ENCODE results near the gene SKAP1. TPM values are rescaled to one million over a fixed set of nuclear protein-coding genes. Genes with fewer than 3 reads are reported as not detected.
"Not testable (repeated sequence)": the region's sequence is repeated elsewhere in the genome, so short reads cannot be mapped to it uniquely, and the experiment has no call there.

Gene SKAP1
- polyA plus RNA-seq, 3 donors: 0.77 to 1.4 TPM; not detected in 1

DNA sequence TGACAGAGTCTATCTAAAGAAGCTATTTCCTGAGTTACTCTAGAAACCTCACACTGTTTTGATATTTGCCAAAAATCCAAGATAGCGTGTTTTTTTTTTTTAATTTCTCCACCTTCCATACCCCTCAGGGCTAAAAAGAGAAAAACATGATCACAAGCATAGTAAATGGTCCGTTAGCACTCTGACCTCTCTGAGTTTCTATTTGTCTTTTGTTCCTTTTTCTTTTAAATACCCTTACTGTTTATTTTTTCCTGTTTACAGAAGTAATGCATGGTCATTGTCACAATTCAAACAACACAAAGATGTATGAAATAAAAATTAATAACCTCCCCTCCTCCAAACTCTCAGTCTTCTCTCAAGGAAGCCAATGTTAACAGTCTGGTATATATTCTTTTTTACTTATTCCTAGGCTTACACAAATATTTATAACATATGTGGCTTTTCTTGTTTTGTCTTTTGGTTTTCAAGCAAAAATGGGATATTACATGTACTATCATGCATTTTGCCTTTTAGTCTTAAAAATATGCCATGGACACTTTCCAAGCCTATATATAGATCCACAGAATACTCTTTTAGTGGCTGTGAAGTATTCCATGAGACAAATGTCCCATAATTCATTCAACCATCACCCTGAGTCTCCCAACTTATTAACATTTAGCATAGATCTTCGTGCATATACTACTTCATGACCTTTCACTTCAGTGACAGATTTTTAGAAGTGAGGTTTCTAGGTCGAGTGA is 3.1 kb downstream of the SKAP1 start:
- H3K27ac ChIP-seq (ENCODE audit: low read depth, low read length): no peak overlapping the region
- 67 to 88% (median 82%) methylated on average over 4 of the region's 4 CpGs for WGBS, 3 donors

GRCh38 chr17:48426019-48426665 is 3.9 kb downstream of the SKAP1 start:
- H3K27ac ChIP-seq (ENCODE audit: low read depth, low read length): no peak overlapping the region
- 74 to 84% (median 81%) methylated on average over 3 of the region's 3 CpGs for WGBS, 3 donors

- 91 to 93% (median 92%) methylated on average over 3 of the region's 3 CpGs for WGBS, 3 donors
- not testable (repeated sequence) for H3K27ac ChIP-seq (ENCODE audit: low read depth, low read length)
Observed at GRCh38 chr17:48422060-48422459, 8.0 kb downstream of the SKAP1 start.

DNA sequence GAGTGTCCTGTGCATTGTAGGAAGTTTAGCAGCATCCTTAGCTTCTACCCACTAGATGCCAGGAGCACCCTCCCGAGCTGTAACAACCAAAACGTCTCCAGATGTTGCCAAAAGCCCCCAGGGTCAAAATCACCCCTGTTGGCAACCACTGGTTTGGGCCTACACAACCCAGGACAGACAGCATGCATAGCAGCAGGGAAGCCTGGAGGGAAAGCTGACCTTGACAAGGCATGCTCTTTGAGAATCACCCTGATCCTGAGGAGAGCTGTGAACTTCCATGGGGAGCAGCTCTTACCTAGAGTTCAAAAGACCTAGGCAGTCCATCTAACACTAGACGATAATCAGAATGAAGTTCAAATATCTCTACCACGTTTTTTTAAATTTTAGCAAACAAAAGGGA is 9.2 kb downstream of the SKAP1 start:
- no peak overlapping the region for H3K27ac ChIP-seq (ENCODE audit: low read depth, low read length)

DNA sequence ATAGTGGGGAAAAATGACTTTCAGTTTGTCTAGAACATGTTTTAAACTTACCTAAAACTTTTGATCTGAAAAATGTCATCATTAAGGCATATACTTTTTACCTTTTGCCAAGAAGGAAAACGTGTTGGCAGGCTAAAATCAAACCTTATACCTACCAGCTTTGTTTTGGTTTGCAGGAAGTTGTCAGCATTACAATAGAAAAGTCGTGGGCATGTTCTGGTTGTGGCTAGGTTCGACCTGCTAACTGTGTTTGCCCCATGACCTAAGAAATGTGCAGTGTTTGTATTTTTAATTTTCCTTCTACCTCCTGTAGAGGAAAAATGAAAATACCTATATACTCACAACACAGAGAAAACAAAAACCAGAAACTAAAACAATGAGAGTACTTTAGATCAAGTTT is 13.0 kb downstream of the SKAP1 start:
- 14 to 22% (median 22%) methylated on average over 3 of the region's 3 CpGs for WGBS, 3 donors
- no peak overlapping the region for H3K27ac ChIP-seq (ENCODE audit: low read depth, low read length)

More for the DNA sequence above, 9.2 kb downstream of the SKAP1 start:
- 70 to 92% (median 90%) methylated on average over 4 of the region's 4 CpGs for WGBS, 3 donors

DNA sequence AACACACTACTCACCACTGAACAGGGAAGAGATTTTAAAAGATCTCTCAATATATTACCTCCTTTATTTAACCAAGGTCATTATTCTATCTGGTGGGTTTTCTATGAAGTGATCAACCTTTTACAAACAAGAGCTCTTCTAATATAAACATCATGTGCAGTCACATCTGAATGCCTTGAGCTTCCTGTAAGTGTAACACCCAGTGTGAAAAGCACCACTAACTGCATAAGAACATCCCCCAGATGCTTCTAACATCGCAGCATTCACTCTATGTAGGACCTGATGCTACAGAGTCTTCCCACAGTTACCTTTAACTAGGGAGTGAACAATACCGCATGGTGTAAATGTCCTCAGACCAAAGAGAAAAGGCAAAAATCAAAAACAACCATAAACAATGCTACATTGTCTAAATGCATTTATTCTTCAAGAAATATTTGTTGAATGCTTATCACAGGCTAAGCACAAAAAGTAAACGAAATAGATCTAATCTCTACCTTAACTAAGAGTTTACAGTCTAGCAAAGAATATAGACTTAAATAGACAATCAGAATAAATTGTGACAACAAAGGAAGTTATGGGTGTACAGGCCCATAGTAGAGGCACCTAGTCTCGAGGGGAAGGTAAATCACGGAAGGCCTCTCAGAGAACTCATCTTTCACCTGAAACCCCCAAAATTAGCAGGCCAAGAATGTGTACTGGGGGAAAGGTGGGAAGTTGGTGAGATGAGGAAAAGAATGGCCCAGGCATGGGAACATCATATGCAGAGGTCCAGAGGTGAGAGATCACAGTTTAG is 16.2 kb downstream of the SKAP1 start:
- no peak overlapping the region for H3K27ac ChIP-seq (ENCODE audit: low read depth, low read length)
- WGBS, 3 donors: 69 to 85% (median 84%) methylated on average over 5 of the region's 5 CpGs

DNA sequence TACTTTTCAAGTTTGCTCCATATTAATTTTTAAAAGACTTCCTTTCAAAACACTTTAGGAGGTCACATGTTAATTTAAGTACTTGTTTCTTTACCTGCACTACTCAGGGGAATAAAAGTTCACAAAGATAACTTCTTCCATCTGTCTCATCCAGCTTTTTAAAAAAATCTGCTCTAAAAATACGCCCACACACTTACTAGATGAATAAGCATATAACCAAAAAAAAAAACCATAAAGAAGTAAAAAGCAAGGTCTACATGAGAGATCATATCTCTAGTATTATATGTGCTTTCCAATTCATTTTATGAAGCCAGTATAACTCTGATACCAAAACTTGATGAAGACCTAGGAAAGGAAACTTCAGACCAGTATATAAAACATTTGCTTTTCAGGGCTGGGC is 17.2 kb downstream of the SKAP1 start:
- no peak overlapping the region for H3K27ac ChIP-seq (ENCODE audit: low read depth, low read length)
- 76 to 83% (median 78%) methylated on average over 1 of the region's 1 CpG for WGBS, 3 donors

GRCh38 chr17:48410821-48411220 is 19.2 kb downstream of the SKAP1 start:
- not testable (repeated sequence) for H3K27ac ChIP-seq (ENCODE audit: low read depth, low read length)
- WGBS, 3 donors: 91 to 98% (median 94%) methylated on average over 7 of the region's 7 CpGs

GRCh38 chr17:48409607-48410006 is 20.4 kb downstream of the SKAP1 start:
- no peak overlapping the region for H3K27ac ChIP-seq (ENCODE audit: low read depth, low read length)
- WGBS, 3 donors: 84 to 89% (median 87%) methylated on average over 5 of the region's 5 CpGs

- no peak overlapping the region for H3K27ac ChIP-seq (ENCODE audit: low read depth, low read length)
- WGBS, 3 donors: 32 to 45% (median 38%) methylated on average over 3 of the region's 3 CpGs
Observed at GRCh38 chr17:48406936-48407567, 23.0 kb downstream of the SKAP1 start.

DNA sequence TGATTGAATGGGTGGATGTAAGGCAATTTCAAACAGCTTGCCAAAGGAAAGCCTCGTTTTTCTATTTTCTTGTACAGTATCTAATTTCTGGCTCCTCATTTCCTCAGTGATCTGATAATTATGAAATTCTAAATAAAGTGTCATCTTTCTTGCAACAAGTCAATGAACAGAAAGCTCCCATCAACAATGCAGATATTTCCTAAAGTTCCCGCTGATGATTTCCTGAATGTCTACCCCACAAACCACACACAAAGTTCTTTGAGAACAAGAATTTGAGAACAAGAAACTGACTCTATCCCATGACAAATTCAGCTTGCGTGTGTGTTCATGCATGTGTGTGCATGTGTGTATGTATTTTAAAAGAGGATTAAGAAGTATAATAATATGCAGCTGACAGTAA is 35.2 kb downstream of the SKAP1 start:
- H3K27ac ChIP-seq (ENCODE audit: low read depth, low read length): no peak overlapping the region
- WGBS, 3 donors: 49 to 63% (median 54%) methylated on average over 3 of the region's 3 CpGs

DNA sequence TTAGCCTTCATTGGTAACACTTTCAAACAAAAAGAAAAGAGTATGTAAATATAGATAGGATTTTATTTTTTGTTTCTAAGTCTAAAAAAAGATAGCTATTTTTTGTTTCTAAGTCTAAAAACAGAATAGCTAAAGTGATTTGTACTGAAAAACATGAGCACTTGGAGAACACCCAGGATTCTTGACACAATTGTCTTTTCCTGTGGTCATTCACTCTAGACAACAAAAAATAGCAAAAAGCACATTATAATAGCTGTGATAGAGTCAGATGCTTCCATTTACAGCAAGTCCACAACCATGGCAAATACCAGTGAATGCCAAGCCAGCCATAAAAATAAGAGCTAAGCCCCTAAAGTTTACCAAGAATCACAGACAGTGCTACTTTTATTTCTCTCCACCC is 36.7 kb downstream of the SKAP1 start:
- no peak overlapping the region for H3K27ac ChIP-seq (ENCODE audit: low read depth, low read length)

DNA sequence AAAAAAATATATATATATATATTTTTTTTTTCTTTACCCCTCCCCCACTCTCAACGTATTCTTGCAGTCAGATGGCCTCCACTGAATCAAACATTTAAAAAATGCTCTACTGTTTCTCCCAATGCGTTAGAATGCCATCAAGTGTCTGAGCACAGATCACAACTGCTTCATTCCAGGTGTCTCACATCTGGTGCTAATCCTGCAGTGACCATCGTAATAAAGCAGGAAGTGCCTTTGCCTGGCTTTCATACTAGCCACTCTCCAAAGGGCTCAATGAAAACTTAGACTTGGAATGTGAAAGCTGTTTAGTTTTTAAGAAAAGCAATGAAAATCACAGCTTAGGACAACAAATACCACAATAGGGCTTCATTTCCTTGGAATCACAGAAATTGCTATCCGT is 37.2 kb downstream of the SKAP1 start:
- WGBS, 3 donors: 42 to 56% (median 55%) methylated on average over 4 of the region's 4 CpGs

GRCh38 chr17:48391444-48391843 is 38.6 kb downstream of the SKAP1 start:
- H3K27ac ChIP-seq (ENCODE audit: low read depth, low read length): no peak overlapping the region
- WGBS, 3 donors: 20 to 67% (median 33%) methylated on average over 1 of the region's 1 CpG

More for the DNA sequence above, 37.2 kb downstream of the SKAP1 start:
- no peak overlapping the region for H3K27ac ChIP-seq (ENCODE audit: low read depth, low read length)

- no peak overlapping the region for H3K27ac ChIP-seq (ENCODE audit: low read depth, low read length)
Observed at GRCh38 chr17:48389903-48390302, 40.1 kb downstream of the SKAP1 start.

DNA sequence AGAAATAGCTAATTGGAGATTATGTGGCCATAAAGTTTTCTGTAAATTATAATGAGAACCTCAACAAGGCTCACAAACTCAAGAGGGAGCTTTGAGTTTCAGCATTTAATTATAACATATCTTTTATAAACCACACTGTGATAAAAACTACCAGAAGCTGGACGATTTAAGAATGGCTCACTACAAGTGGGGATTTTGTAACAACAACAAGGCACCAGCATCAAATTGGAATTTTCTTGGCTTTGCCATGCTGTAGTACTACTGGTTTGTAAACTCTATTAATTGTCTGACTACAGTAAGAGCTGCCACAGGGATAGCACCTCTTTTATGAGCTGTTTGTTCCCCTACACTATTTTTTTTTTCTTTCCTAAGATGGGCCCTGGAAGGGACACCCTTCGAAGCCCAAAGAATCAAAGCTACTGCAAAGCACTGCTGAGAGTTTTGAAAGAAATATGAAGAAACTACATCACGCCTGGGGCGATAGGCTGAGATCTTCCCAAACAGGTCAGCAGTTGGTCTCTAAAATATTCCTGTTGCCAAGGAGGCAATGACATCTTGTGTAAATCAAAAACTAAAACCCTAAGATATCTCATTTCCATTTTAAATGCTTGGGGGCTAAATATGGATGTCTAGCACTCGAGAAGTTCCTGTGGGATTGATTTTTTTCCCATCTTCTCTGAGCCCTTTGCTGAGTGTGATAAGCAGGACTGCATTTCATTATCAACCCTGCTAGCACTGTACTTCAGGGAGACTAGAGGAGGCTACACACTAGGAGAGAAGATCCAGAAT is 40.9 kb downstream of the SKAP1 start:
- H3K27ac ChIP-seq (ENCODE audit: low read depth, low read length): no peak overlapping the region
- WGBS, 3 donors: 78 to 84% (median 81%) methylated on average over 5 of the region's 5 CpGs

DNA sequence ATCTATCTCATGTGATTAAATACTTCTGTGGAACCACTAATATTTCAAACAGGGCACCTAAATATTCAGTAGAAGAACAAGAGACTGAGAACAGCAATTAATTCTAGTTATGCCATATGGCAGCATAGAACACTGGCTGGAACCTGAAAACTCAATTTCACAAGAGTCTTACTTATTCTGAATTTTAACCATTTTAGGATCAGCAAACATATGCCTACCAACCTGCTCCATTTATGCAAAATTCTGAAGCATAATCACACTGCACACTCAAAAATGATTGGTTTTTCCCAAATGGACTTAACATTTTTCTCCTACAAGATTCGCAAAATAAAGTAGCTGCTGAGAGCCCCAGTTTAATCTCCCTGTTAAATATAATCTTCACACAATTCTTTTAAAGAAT is 43.2 kb downstream of the SKAP1 start:
- WGBS, 3 donors: 85 to 97% (median 95%) methylated on average over 1 of the region's 1 CpG
- no peak overlapping the region for H3K27ac ChIP-seq (ENCODE audit: low read depth, low read length)

- H3K27ac ChIP-seq (ENCODE audit: low read depth, low read length): no peak overlapping the region
- WGBS, 3 donors: 42 to 84% (median 65%) methylated on average over 1 of the region's 1 CpG
Observed at GRCh38 chr17:48385319-48385718, 44.7 kb downstream of the SKAP1 start.

Measured in adipose tissue (tissue), 3 donors.